SU-DHL-6 (cell line): Measurements from ENCODE around the gene EVX2.

Source experiments
- H2AFZ ChIP-seq: fragments of 200-600 bp; sonication (generic); 2 replicates; pipeline ENCODE4 v1.6.1; 2014; ENCODE audit warnings: low read depth, mild to moderate bottlenecking, moderate library complexity, mixed read lengths, antibody characterized with exemption, low read length; ENCODE audit not compliant: severe bottlenecking
- H3F3A ChIP-seq: fragments of 200-600 bp; shearing (Covaris generic); 2 replicates; pipeline ENCODE4 v1.6.0; 2016; ENCODE audit warnings: antibody characterized with exemption, mild to moderate bottlenecking; ENCODE audit not compliant: insufficient read depth
- H3K27ac ChIP-seq: fragments of 200-600 bp; sonication (generic); 2 replicates; pipeline ENCODE4 v1.5.1; 2016; ENCODE audit warnings: low read depth, mild to moderate bottlenecking, low read length, moderate library complexity, mixed read lengths
- H3K27me3 ChIP-seq: fragments of 200-600 bp; sonication (generic), shearing (Covaris generic); 2 replicates; pipeline ENCODE4 v1.6.0; 2014; ENCODE audit warnings: mild to moderate bottlenecking, low read length
- H3K36me3 ChIP-seq: fragments of 200-600 bp; sonication (generic); 2 replicates; pipeline ENCODE4 v1.6.1; 2014; ENCODE audit warnings: mild to moderate bottlenecking, low read length, mixed read lengths
- H3K4me2 ChIP-seq: fragments of 300-600, 200-600 bp; shearing (Covaris generic), sonication (generic); 2 replicates; pipeline ENCODE4 v1.6.0; 2014; ENCODE audit warnings: low read length, low read depth, mild to moderate bottlenecking; ENCODE audit not compliant: poor library complexity, severe bottlenecking
- H3K4me3 ChIP-seq: fragments of 200-600 bp; sonication (generic); 2 replicates; pipeline ENCODE4 v1.5.1; 2014; ENCODE audit warnings: antibody characterized with exemption, low read length, mild to moderate bottlenecking, mixed read lengths; ENCODE audit not compliant: insufficient read depth, poor library complexity, severe bottlenecking
- H3K79me2 ChIP-seq: fragments of 200-600 bp; sonication (generic); 2 replicates; pipeline ENCODE4 v1.6.1; 2014; ENCODE audit warnings: mild to moderate bottlenecking, low read length, moderate library complexity; ENCODE audit not compliant: insufficient read depth
- H3K9ac ChIP-seq: fragments of 200-600 bp; sonication (generic); 2 replicates; pipeline ENCODE4 v1.7.0; 2014; ENCODE audit warnings: mild to moderate bottlenecking, low read length
- H3K9me2 ChIP-seq: fragments of 200-600 bp; sonication (generic); replicated peaks from 2 replicates; pipeline ENCODE4 v1.6.1; 2014; ENCODE audit warnings: low read length; ENCODE audit not compliant: insufficient read depth
- H3K9me3 ChIP-seq: fragments of 200-600 bp; sonication (generic); 2 replicates; pipeline ENCODE4 v1.6.1; 2014; ENCODE audit warnings: low read length, mixed read lengths; ENCODE audit not compliant: insufficient read depth
- H4K20me1 ChIP-seq: fragments of 200-600 bp; sonication (generic); 2 replicates; pipeline ENCODE4 v1.6.1; 2014; ENCODE audit warnings: low read depth, mild to moderate bottlenecking, antibody characterized with exemption, low read length, moderate library complexity, mixed read lengths
- CTCF ChIP-seq: fragments of 200-600 bp; sonication (generic); IDR thresholded peaks from one replicate; pipeline ENCODE4 v1.5.1; 2017; ENCODE audit warnings: antibody characterized with exemption, mild to moderate bottlenecking, low read length, moderate library complexity; ENCODE audit not compliant: insufficient read depth, poor library complexity, severe bottlenecking
- EZH2phosphoT487 ChIP-seq: fragments of 200-600 bp; sonication (generic), shearing (Covaris generic); conservative IDR thresholded peaks from 2 replicates; pipeline ENCODE4 v1.6.1; 2018; ENCODE audit warnings: mild to moderate bottlenecking, antibody characterized with exemption, low read length, moderate library complexity, mixed read lengths

Gene EVX2

GRCh38 chr2:176068419-176068832, 15.3 kb downstream of the EVX2 start:
- Histone ChIP-seq H3K27ac (no peak overlapping the region), H3K27me3 (no peaks in the 10 kb centered on the region), H3K9ac (no peak overlapping the region), H4K20me1 (no peaks in the 10 kb centered on the region), H3K79me2 (no peaks in the 10 kb centered on the region), H3K9me3 (no peaks in the 10 kb centered on the region), H3F3A (no peaks in the 10 kb centered on the region), H3K4me2 (no peak overlapping the region), H3K36me3 (no peaks in the 10 kb centered on the region), H2AFZ (no peak overlapping the region), H3K4me3 (no peak overlapping the region), H3K9me2 (no peaks in the 10 kb centered on the region)
- TF ChIP-seq CTCF (no peak), EZH2phosphoT487 (no peak)

GRCh38 chr2:176067589-176068418, 16.0 kb downstream of the EVX2 start:
- no peaks in the 10 kb centered on the region for H4K20me1 ChIP-seq
- H3K4me2 ChIP-seq = no peak overlapping the region
- H3K9me3 ChIP-seq = no peaks in the 10 kb centered on the region
- H3K9me2 ChIP-seq = no peaks in the 10 kb centered on the region
- H3K36me3 ChIP-seq = no peaks in the 10 kb centered on the region
- no peak overlapping the region for H3K9ac ChIP-seq
- H3K27ac ChIP-seq = no peak overlapping the region
- no peak overlapping the region for H3K4me3 ChIP-seq
- H2AFZ ChIP-seq = no peak overlapping the region
- H3K27me3 ChIP-seq = no peaks in the 10 kb centered on the region
- no peaks in the 10 kb centered on the region for H3F3A ChIP-seq
- no peak for TF ChIP-seq CTCF
- TF ChIP-seq EZH2phosphoT487 = no peak
- H3K79me2 ChIP-seq = no peaks in the 10 kb centered on the region

- H3K79me2 ChIP-seq = no peaks in the 10 kb centered on the region
- H3K4me2 ChIP-seq = no peak overlapping the region
- no peak overlapping the region for H3K27ac ChIP-seq
- H3K4me3 ChIP-seq = no peak overlapping the region
- H3K27me3 ChIP-seq = no peaks in the 10 kb centered on the region
- no peaks in the 10 kb centered on the region for H3K9me2 ChIP-seq
- TF ChIP-seq EZH2phosphoT487 (no peak), CTCF (no peak)
- H3K36me3 ChIP-seq = no peaks in the 10 kb centered on the region
- no peaks in the 10 kb centered on the region for H4K20me1 ChIP-seq
- no peak overlapping the region for H3K9ac ChIP-seq
- H3F3A ChIP-seq = no peaks in the 10 kb centered on the region
- no peak overlapping the region for H2AFZ ChIP-seq
- no peaks in the 10 kb centered on the region for H3K9me3 ChIP-seq
Measured at GRCh38 chr2:176066645-176067588, 16.8 kb downstream of the EVX2 start.
